Natural killer cell (primary cell): ENCODE measurements around the gene LYPD8. TPM values are rescaled to one million over a fixed set of nuclear protein-coding genes. Genes with fewer than 3 reads are reported as not detected.

Experiments used
- ATAC-seq, 3 donors: fragments of 150-1000 bp in 2 of 3; fragments of 200-7000 bp in 1 of 3; cut with Tn5 transposase; 1 replicate in 1 of 3; 2 replicates in 2 of 3; pipeline ENCODE4 v1.10.0; 2021; ENCODE audit warnings: mild to moderate bottlenecking in 2 of 3, moderate library complexity in 2 of 3
- DNase-seq, 2 donors: peaks; one replicate each; pipeline versions ENCODE4 v3.0.0 to v3.0.0-alpha.2; 2013 to 2021; ENCODE audit warnings: mixed read lengths in 1 of 2
- H3K27ac ChIP-seq: one replicate; pipeline ENCODE4 v1.5.1; 2013; ENCODE audit warnings: mild to moderate bottlenecking, low read length
- H3K27me3 ChIP-seq: one replicate; pipeline ENCODE4 v1.6.1; 2013; ENCODE audit warnings: low read length; ENCODE audit not compliant: control insufficient read depth, insufficient read depth
- H3K36me3 ChIP-seq: one replicate; pipeline ENCODE4 v1.6.1; 2013; ENCODE audit warnings: low read length; ENCODE audit not compliant: control insufficient read depth, insufficient read depth
- H3K4me1 ChIP-seq: one replicate; pipeline ENCODE4 v1.6.1; 2013; ENCODE audit warnings: low read length; ENCODE audit not compliant: control insufficient read depth, insufficient read depth
- H3K4me3 ChIP-seq: one replicate; pipeline ENCODE4 v1.5.1; 2013; ENCODE audit warnings: low read length
- H3K9me3 ChIP-seq: one replicate; pipeline ENCODE4 v1.6.1; 2013; ENCODE audit warnings: low read length; ENCODE audit not compliant: control insufficient read depth, insufficient read depth
- H3K27ac Mint-ChIP-seq, 2 donors: one replicate each; pipeline ENCODE4 v1.8.0; 2022; ENCODE audit warnings: mild to moderate bottlenecking in 2 of 2, mixed read lengths in 2 of 2, moderate library complexity in 1 of 2
- H3K27me3 Mint-ChIP-seq, 2 donors: one replicate each; pipeline ENCODE4 v1.8.0; 2022; ENCODE audit warnings: low read depth in 2 of 2, mixed read lengths in 2 of 2
- H3K36me3 Mint-ChIP-seq: one replicate; pipeline ENCODE4 v1.8.0; 2022; ENCODE audit warnings: mixed read lengths
- H3K4me1 Mint-ChIP-seq, 2 donors: one replicate each; pipeline ENCODE4 v1.8.0; 2022; ENCODE audit warnings: mixed read lengths in 2 of 2
- H3K4me3 Mint-ChIP-seq: one replicate; pipeline ENCODE4 v1.8.0; 2022; ENCODE audit warnings: mild to moderate bottlenecking, moderate library complexity, mixed read lengths
- H3K9me3 Mint-ChIP-seq, 2 donors: one replicate each; pipeline ENCODE4 v1.8.0; 2022; ENCODE audit warnings: mixed read lengths in 2 of 2
- CTCF ChIP-seq: fragments of 200-600 bp; IDR thresholded peaks from one replicate; pipeline ENCODE4 v1.8.0; 2022; ENCODE audit warnings: antibody characterized with exemption
- WGBS: methylation state at CpG from one replicate; pipeline ENCODE4 v1.1.7; 2013; ENCODE audit warnings: missing lambda C conversion rate; ENCODE audit not compliant: insufficient coverage; 5-methylcytosine and 5-hydroxymethylcytosine counted together
- intact Hi-C: fragments of 100-400 bp; cut with micrococcal nuclease; formaldehyde crosslinking; loops from one replicate; pipeline ENCODE4 v1.14.2; 2022
- total RNA-seq, 4 donors: library from RNA; stranded (reverse); fragments of 120-200 nt in 1 of 4; gene quantifications; one replicate each; pipeline versions ENCODE4 v1.2.3 to v1.2.4, GENCODE V29; 2013 to 2022

The LYPD8 gene
- total RNA-seq, 3 donors from 2014 or later (not counting 1 experiment from before 2014, with no cell fraction given) = not detected

- intact Hi-C loops = no loop called here
- Mint-ChIP-seq H3K27ac (no peak overlapping the region), H3K36me3 (no peaks in the 10 kb centered on the region), H3K4me3 (no peak overlapping the region), H3K27me3 (peaks cover 4 to 15% of the 10 kb centered on the region in 2 donors), H3K9me3 (no peaks in the 10 kb centered on the region), H3K4me1 (no peaks in the 10 kb centered on the region)
- Histone ChIP-seq H3K36me3 (no peaks in the 10 kb centered on the region), H3K4me3 (no peak overlapping the region), H3K27ac (no peak overlapping the region), H3K9me3 (no peaks in the 10 kb centered on the region), H3K4me1 (no peaks in the 10 kb centered on the region), H3K27me3 (no peaks in the 10 kb centered on the region)
- no peak for ATAC-seq
- TF ChIP-seq CTCF = no peak
- WGBS = 56% methylated on average over 1 of the region's 1 CpG
- no peak for DNase-seq
Observed at GRCh38 chr1:248699099-248699498, 56.5 kb downstream of the LYPD8 start.

DNA sequence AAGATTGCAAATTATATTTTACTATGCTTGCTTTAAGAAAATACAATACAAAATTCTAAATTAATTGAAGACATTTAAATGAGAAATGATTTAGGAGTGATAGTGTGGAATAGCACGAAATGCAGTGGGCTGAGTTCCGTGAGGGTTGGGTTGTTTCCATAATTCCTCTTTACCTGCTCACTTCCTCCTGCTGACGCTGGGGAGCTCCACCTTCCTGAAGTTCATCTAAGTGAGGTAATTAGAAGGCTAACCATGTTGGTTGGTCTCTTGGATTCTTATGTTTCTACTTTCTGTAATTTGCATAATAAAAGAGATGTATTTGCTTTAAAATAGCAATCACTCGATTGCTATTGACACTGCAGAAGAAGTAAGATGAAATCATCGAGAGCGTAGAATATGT, 57.7 kb downstream of the LYPD8 start:
- no peaks in the 10 kb centered on the region for H3K4me1 ChIP-seq
- H3K27ac ChIP-seq = no peak overlapping the region
- no peak overlapping the region for H3K4me3 ChIP-seq
- no peaks in the 10 kb centered on the region for H3K4me1 Mint-ChIP-seq
- no peaks in the 10 kb centered on the region for H3K9me3 ChIP-seq
- H3K27me3 ChIP-seq = no peaks in the 10 kb centered on the region
- no peaks in the 10 kb centered on the region for H3K36me3 Mint-ChIP-seq
- no peak overlapping the region for H3K4me3 Mint-ChIP-seq
- H3K36me3 ChIP-seq = no peaks in the 10 kb centered on the region
- H3K27ac Mint-ChIP-seq = no peak overlapping the region
- intact Hi-C loops = no loop called here
- no peaks in the 10 kb centered on the region for H3K9me3 Mint-ChIP-seq
- no peak for DNase-seq
- no peak for TF ChIP-seq CTCF
- 90% methylated on average over 3 of the region's 6 CpGs for WGBS
- peaks cover 4 to 16% of the 10 kb centered on the region in 2 donors for H3K27me3 Mint-ChIP-seq
- no peak for ATAC-seq

DNA sequence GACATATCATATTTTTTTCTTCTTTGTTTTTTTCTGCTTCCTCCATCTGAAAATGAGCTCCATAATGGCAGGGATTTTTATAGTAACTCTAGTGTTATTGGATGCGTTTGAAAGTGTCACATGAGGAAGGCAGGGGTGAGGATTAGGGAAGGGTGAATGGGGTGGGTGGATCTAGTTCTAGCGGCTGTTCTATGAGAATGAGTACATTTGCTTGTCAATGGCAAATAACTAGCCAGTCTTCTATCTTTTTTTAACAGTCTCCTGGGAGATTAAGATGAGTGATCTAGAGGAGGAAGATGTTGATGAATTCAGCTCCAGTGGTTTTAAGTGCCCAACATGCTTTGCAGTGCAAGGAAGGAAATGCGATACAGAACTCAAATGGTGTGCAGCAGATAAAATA, 58.8 kb downstream of the LYPD8 start:
- TF ChIP-seq CTCF = no peak
- Mint-ChIP-seq H3K4me1 (no peaks in the 10 kb centered on the region), H3K36me3 (no peaks in the 10 kb centered on the region), H3K4me3 (no peak overlapping the region), H3K27ac (no peak overlapping the region), H3K27me3 (peaks cover 8 to 22% of the 10 kb centered on the region in 2 donors), H3K9me3 (peaks cover 0 to 4% of the 10 kb centered on the region in 2 donors)
- Histone ChIP-seq H3K9me3 (no peaks in the 10 kb centered on the region), H3K27me3 (no peaks in the 10 kb centered on the region), H3K4me1 (no peaks in the 10 kb centered on the region), H3K4me3 (no peak overlapping the region), H3K27ac (no peak overlapping the region), H3K36me3 (no peaks in the 10 kb centered on the region)
- intact Hi-C loops = no loop called here
- ATAC-seq (no peak), DNase-seq (no peak)
- 78% methylated on average over 3 of the region's 3 CpGs for WGBS

DNA sequence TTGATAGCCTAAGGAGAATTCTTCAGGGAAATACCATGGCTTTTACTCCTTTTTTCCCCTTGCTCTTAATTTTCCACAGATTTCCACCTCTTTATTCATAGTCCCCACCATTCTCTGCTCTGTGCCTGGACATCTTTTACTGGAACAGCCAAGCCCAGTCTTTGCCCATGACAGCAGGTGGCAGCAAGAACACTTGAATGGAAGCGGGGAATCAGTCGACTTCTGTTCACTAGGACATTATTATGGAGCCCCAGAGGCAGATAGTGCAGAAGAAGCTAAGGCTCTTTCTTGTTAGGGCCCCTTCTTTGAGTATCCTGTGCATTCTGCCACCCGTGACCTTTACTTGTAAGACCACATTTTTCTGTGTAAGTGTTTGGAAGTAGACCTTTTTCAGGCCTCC, 59.3 kb downstream of the LYPD8 start:
- WGBS = 70% methylated on average over 3 of the region's 3 CpGs
- H3K36me3 Mint-ChIP-seq = no peaks in the 10 kb centered on the region
- H3K4me1 ChIP-seq = no peaks in the 10 kb centered on the region
- H3K4me3 Mint-ChIP-seq = no peak overlapping the region
- peak in 1 of 2 donors; percentile 16 for DNase-seq
- intact Hi-C loops = no loop called here
- H3K27me3 Mint-ChIP-seq = peaks cover 8 to 22% of the 10 kb centered on the region in 2 donors
- H3K9me3 Mint-ChIP-seq = peaks cover 0 to 4% of the 10 kb centered on the region in 2 donors
- H3K27ac Mint-ChIP-seq = no peak overlapping the region
- TF ChIP-seq CTCF = no peak
- H3K4me3 ChIP-seq = no peak overlapping the region
- H3K4me1 Mint-ChIP-seq = no peaks in the 10 kb centered on the region
- H3K27ac ChIP-seq = no peak overlapping the region
- no peaks in the 10 kb centered on the region for H3K9me3 ChIP-seq
- H3K36me3 ChIP-seq = no peaks in the 10 kb centered on the region
- no peak for ATAC-seq
- no peaks in the 10 kb centered on the region for H3K27me3 ChIP-seq
